HL-60/S4 treated with phorbol 12-myristate 13-acetate at 8.2 ng/mL for 4 days and 3 days (cell line): ENCODE measurements around the gene ZNF451.

Experiments used
- in situ Hi-C: fragments of 300-500 bp; cut with MboI; formaldehyde crosslinking; loops from 2 replicates; pipeline ENCODE4 v1.15.0; 2022; ENCODE audit warnings: low sequenced_read_pairs

The ZNF451 gene

DNA sequence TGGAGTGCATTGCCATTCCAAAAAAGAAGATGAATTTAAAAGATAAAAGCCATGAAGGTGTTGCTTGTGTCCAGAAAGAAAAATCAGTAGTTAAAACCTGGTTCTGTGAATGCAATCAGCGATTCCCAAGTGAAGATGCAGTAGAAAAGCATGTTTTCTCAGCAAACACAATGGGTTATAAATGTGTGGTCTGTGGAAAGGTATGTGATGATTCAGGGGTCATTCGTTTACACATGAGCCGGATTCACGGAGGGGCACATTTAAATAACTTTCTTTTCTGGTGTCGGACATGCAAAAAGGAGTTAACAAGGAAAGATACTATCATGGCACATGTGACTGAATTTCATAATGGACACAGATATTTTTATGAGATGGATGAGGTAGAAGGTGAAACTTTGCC lies 57.4 kb downstream of the ZNF451 start:
- in situ Hi-C loops: no loop called here

GRCh38 chr6:57147955-57148858 lies 58.2 kb downstream of the ZNF451 start:
- in situ Hi-C loops: no loop called here

DNA sequence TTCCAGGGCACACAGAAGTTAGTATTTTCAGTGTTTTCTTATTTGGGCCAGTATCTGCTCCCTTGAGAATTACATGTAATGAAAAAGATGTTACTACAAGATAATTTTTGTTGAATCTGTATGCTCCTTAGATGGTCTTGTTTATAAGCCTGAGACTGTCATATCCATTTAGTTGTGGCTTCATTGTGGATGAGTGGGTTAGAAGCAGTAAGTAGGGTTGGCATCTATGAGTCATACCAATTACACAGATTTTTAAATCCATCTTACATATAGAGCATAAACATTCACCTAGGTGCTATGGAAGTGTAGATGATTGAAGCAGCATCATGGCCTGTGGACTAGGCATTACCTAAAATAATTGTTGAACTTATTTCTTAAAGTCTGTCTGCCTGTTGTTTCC lies 68.7 kb downstream of the ZNF451 start:
- in situ Hi-C loops: no loop called here

- in situ Hi-C loops: no loop called here
These were observed 69.1 kb downstream of the ZNF451 start for GRCh38 chr6:57159127-57159526.

GRCh38 chr6:57162028-57162427 lies 72.0 kb downstream of the ZNF451 start:
- in situ Hi-C loops: no loop called here

DNA sequence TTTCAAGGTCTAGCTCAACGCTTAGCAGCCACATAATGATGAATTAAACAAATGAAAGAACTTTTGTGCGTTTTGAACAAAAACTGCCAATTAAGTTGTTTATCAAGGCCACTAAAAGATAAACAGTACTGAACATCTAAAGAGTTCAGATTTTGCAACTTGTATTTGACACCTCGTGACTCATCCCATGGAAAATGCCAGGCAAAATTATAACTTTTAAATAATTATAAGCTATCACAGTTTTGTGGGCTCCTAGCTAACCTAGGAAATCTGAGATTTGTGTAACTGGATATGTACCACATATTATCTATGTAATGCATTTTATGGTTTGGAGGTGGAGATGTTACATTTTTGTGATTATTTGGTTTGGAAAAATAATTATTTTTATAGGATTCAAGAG lies 72.5 kb downstream of the ZNF451 start:
- in situ Hi-C loops: no loop called here

GRCh38 chr6:57163956-57164355 lies 74.0 kb downstream of the ZNF451 start:
- in situ Hi-C loops: no loop called here

DNA sequence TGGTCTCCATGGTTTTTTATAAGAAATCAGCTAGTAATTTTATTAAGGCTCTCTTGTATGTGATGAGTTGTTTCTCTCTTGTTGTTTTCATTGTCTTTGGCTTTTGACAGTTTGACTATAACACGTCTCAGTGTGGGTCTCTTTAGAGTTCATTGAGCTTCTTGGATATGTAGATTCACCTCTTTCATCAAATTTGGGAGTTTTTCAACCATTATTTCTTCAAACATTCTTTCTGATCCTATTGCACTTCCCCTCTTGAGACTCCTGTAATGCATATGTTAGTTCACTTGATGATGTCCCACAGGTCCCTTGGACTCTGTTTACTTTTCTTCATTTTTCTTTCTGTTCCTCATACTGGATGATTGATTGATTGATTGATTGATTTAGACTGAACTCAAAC lies 75.1 kb downstream of the ZNF451 start:
- in situ Hi-C loops: no loop called here

GRCh38 chr6:57172136-57173055 lies 82.4 kb downstream of the ZNF451 start, which contains the start of gene BAG2:
BAG2 (plus strand) TSS chr6:57172326; CDS start chr6:57172698, 372 bp downstream.
- in situ Hi-C loops: no loop called here

- in situ Hi-C loops: no loop called here
These were observed 83.3 kb downstream of the ZNF451 start for GRCh38 chr6:57173056-57173885.

DNA sequence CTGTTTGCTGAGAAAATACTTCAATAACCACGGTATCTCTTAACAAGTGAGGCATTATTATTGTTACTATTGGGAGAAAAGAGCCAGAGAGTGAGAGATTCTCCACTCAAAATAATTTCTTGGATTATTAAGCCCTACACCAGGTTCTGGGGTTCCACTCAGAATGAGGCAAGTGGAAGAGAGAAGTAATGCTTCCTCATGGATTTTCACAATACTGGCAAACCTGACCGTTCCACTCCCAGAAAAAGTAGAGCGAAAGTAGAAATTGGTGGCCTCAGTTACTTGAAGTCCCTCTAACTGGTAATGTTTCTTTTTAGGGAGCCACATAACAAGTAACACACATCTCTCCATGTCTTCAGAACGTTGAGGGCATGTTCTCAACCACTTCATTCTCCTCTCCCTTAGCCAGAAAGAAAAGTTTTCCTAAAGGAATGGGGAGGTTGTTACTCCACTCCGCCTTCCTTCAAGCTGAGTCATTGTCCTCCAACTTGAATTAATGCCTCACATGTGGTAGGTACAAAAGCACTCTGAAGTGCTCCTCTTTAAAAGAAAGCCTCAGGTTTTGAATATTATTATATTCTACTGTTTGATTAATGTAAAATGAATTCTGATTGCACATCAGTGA lies 84.0 kb downstream of the ZNF451 start:
- in situ Hi-C loops: no loop called here

- in situ Hi-C loops: no loop called here
These were observed 84.5 kb downstream of the ZNF451 start for GRCh38 chr6:57174511-57174907.

DNA sequence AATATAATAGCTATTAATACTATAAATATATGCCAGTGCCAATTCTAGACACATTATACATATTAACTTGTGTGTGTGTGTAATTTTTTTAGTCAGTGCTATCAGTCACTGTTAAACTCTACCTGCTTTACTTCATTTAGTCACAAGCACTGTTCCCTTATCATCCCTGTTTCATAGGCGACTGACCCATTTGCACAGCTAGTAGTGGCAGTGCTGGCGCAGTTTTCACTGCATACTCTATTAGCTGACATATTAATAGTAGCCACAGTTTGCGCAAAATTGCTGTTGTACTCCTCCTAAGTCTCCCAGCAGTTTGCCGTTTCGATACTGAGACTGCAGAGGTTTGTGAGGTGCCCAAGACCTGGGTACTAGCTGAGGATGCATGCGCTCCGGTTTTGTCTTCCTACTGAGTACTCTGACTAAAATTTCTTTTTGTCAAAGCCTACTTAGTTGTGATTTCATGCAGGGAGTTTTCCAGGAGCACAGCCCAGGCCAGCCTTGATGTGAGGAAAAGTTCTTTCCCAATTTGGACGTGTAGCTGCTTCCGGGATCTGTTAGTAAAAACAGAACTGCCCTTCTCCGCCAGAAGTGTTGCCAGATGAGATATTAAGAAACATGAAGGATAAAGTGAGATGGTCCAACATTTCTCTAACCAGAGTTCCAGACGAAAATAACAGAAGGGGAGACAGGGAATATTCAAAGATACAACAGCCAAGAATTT lies 87.7 kb downstream of the ZNF451 start:
- in situ Hi-C loops: no loop called here

- in situ Hi-C loops: no loop called here
These were observed 90.6 kb downstream of the ZNF451 start for GRCh38 chr6:57180596-57180995.

DNA sequence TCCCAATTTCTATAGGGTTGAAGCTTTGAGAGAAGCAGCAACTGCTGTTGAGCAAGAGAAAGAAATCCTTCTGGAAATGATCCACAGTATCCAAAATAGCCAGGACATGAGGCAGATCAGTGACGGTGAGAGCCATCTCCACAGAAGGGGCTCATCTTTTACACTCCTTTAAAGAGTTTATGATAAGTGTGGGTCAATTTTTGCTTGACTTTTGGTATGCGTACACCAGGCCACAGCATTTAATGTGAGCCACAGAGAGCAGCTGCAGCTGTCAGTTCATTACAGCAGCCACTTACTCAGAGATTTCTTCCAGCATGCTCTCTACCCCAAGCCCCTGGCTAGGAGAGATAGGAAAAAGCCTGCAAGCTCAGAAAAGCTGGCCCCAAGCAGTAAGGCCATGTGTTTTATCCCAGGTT lies 92.0 kb downstream of the ZNF451 start:
- in situ Hi-C loops: no loop called here

GRCh38 chr6:57183336-57183735 lies 93.3 kb downstream of the ZNF451 start:
- in situ Hi-C loops: no loop called here

GRCh38 chr6:57190140-57190539 lies 100.2 kb downstream of the ZNF451 start:
- in situ Hi-C loops: no loop called here

DNA sequence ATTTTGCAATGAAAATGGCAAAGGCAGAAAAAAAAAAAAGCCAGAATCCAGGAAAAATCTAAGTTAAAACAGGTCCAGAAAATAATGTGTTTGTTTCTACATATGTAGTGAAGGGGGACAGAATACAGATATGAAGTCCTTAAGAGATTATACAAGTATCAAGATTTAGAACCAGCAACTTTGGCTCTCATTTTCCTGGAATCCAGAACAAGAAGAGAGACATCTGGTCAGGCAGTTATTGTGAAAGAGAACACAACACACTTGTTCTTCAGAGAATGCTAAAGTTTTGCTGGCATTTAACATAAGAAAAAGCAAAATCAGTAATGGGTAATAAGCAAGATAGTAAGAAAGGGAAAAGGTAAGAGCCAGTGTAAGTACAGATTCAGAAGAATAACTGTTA lies 103.2 kb downstream of the ZNF451 start:
- in situ Hi-C loops: no loop called here

GRCh38 chr6:57195457-57195856 lies 105.5 kb downstream of the ZNF451 start:
- in situ Hi-C loops: no loop called here
